ENCODE data around the gene MDM2. TPM values are rescaled to one million over a fixed set of nuclear protein-coding genes. Genes with fewer than 3 reads are reported as not detected.

The MDM2 gene
- polyA plus RNA-seq, 3 donors, result 55.1 to 77.1 (median 72.0) TPM

Other genes starting within 250 kb of the MDM2 start
- gene RAP1B, start 197.3 kb upstream of the MDM2 start, polyA plus RNA-seq (ENCODE audit: insufficient read length in 3 of 3), result 100 to 1,000 TPM; 176 to 189 (median 178) TPM
- gene NUP107, start 121.2 kb upstream of the MDM2 start, polyA plus RNA-seq (ENCODE audit: insufficient read length in 3 of 3), result 10 to 100 TPM; 71.0 to 88.5 (median 72.4) TPM
- 10 to 100 TPM; 16.7 to 23.2 (median 18.0) TPM for gene SLC35E3, start 62.0 kb upstream of the MDM2 start, polyA plus RNA-seq (ENCODE audit: insufficient read length in 3 of 3)
- 10 to 100 TPM; 23.3 to 35.6 (median 30.9) TPM for gene CPM, start 125.0 kb downstream of the MDM2 start, polyA plus RNA-seq (ENCODE audit: insufficient read length in 3 of 3)

Data from renal cortex interstitium (tissue), 3 donors.